GM21619 (cell line): ENCODE data around the gene FAM227A.
A peak's percentile ranks its signal among the peaks of the same experiment; 100 is the strongest.

Experiments
- ATAC-seq: cut with Tn5 transposase; IDR thresholded peaks from one replicate; pipeline ENCODE4 v1.9.1; 2021; ENCODE audit not compliant: unreplicated experiment

Gene FAM227A

DNA sequence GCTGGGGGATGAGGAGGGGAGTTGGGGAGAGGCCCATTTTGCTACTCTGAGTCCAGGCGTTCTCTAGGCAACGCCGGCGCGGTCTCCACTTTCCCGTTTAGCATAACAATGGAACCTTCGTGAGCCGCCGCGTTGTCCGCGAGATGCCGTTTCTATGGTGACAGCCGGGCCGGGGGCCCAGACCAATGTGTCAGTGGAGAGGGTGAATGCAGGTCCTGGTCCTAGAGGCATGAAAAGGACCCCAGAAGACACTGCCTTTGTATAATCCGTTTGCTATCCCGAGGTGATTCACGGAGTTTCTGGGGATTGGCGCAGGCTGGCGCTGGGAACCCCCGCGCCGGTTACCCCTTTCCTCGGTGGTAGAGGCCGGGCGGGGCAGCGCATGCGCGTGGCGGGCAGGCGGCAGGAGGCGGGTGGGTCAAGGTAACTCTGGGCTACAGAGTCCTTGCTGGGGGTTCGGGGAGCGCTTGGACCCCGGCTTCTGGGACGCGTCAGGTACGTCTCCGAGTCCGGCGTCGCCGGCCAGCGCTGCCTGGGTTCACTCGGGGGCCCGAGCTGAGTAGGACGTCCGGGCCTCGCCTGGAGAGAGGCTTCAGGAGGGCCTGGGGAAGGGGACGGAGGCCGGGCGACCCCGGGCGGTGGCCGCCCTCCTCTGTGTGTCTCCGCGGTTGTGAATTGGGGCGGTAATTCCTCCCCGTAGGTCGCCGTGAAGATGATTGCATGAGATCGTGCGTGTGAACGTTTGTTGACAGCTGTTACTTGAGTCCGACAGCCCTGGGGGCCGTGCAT, at the start of gene FAM227A, which contains the start of gene CBY1:
Gene FAM227A (minus strand): TSS at position 137 of the 789 bp plus-strand sequence. CDS start 6,224 bp downstream, outside the sequence.
Gene CBY1 (plus strand): TSS at position 383 of the 789 bp plus-strand sequence. CDS start 11,417 bp downstream, outside the sequence.
- peak; percentile 63 for ATAC-seq

DNA sequence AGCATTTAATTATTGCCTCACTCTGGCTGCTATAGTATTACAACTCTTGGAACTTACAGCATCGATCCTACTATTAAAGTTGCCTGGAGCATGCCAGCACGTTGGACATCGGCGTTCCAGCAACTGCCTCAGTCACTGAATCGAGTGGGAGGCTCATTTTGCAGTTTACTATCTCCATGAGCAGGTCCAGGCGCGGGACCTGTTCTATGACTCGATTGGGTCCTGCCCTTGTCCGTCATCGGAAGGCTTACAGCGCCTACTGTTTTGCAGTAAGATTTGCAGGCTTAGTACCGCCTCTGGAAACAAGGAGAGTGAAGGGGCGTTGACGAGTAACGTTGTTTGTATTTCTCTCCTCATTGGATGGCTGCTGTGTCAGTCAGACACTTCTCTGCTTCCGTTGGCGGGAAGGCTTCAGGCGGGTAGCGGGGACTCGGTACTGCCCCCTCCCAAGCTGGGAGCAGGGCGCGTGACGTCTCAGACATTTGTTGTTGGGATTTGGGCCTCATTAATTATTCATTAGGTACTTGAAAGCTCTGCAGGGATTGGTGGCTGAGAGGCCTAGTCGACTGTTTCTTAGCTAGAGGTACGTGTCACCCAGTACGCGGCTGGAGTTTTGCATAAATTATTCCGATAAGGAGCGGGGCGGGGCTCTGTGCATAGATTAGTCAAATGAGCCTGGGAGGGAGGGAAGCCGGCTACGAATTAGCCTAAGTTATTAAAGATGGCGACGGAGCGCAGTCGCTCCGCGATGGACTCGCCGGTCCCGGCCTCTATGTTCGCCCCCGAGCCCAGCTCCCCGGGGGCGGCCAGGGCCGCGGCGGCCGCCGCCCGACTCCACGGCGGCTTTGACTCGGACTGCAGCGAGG, 49.3 kb upstream of the FAM227A start, which contains the start of gene GTPBP1:
Gene GTPBP1 (plus strand): TSS at position 710 of the 866 bp plus-strand sequence. CDS start 12 bp downstream, at position 722.
- ATAC-seq, result peak; percentile 63

DNA sequence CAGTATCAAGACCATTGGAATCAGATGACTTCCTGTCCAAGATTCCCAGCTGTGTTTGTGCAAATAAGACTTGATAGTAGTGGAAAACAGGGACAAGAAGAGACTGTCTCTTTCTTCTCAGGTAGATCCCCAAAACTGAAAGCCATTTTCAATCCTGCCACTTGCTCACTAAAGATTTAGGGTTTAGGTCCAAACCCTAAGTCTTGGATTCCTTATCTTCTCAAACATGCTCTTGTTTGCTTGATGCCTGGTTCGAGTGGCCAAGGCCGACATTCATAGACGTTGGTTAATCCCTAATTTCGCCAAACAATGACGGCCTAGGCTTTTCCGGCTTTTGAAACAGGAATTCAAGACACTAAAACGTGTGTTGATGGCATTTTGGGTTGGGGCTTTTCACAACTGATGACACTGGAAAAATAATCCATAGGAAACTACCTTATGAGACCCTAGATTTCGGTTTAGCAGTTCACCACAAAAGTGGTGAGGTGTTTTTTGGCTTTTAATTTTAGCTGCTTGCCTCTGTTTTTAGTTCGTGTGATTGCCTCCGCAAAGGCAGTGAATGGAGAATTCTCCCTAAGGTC, 48.6 kb upstream of the FAM227A start:
- ATAC-seq, result no peak

DNA sequence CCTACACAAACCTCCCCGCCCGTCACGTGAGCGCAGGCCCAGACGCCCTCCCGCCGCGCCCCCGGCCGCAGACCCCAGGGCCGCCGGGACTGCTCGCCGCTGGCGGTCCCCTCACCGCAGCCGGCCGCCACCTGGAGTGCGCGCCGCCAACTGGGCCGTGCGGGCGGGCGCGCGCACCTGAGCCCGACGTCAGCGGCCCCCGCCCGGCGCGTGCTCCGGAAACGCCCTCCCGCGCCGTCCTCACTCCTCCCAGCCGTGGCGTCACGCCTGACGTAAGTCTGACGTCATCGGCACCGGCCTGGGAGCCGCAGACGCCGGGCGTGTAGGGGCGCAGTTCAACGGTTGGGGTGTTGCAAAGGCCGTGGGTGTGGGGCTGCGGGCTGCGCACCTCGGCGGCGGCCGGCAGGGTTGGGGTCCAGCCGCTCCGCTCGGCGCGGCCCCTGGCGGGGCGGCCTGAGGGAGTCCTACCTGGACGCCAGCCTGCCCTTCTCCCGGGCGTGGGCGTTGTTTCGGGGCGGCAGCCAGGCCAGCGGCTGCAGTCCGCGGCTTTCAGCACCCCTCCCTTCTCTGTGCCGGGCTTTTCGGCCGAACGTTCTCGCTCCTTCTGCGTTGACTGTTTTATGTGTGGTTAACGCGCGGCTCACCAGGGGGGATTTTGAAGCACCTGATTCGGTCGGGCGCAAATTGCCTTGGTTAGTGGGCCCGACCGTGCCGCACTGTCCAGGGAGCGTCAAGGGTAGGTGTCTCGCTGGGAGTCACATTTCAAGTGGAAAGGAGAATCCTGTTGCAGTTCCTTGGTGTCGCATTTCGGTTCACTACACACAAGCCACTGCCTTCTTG, 44.8 kb upstream of the FAM227A start, which contains the start of gene JOSD1:
Gene JOSD1 (minus strand): TSS at position 155 of the 840 bp plus-strand sequence. CDS start 956 bp downstream, outside the sequence.
- peak; percentile 28 for ATAC-seq

DNA sequence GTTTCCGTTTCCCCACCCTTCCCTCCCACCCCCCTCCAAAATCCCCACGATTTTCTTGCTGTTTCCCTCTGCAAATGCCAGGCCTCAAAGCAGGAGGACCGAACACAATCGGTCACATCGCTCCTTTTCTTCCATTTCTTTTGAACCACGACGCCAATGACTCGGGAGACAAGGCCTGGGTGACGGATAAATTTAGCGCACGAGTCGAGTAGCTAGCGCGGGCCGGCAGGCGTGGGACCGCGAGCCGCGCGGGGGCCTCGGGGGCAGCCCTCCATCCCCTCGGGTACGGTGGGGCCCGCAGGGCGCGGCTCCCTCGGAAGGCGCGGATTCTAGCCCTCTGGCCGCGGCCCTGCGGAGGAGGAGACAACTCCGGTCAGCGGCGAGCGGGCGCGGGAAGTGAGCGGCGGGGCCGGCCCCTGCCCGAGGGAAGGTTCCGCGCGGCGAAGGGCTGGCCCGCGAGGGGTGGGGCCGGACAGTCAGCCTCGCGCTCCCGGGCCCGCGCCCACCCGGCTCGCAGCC, 44.1 kb upstream of the FAM227A start:
- peak; percentile 15 for ATAC-seq

DNA sequence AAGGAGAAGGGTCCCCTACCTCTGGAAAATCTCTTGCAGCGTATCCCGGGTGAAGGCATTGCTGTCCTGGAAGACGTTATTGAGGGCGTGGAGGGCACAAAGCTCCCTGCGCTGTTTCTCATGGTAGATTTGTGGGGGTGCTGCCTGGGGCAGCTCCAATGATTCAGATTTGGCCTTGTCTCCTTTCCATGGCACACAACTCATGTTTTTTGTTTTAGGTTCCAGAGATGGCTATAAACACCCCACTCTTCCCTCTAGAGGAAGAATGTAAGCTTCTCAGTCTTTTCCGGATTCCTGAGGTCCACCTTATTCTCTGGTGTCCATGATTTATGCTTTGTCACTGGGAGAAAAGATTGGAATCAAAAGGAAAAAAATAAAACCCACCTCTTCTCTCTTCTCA, 43.6 kb upstream of the FAM227A start:
- no peak for ATAC-seq

DNA sequence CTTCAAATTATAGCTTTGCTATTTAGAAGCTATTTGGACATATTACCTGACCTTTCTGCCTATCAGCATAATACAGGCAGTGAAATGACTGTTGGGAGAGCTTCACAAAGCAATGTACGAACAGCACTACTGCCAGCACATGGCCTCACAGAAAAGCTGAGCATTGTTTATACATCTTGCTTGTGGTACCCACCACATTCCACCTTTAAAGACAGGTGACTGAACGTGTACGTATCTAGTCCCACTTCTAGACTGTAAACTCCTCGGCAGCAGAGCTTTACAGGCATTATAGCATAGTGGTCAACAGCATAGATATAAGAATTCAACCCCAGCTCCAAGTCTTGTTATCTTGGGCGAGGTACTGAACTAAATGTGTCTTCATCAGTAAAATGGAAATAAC, 43.0 kb upstream of the FAM227A start:
- ATAC-seq, result no peak

DNA sequence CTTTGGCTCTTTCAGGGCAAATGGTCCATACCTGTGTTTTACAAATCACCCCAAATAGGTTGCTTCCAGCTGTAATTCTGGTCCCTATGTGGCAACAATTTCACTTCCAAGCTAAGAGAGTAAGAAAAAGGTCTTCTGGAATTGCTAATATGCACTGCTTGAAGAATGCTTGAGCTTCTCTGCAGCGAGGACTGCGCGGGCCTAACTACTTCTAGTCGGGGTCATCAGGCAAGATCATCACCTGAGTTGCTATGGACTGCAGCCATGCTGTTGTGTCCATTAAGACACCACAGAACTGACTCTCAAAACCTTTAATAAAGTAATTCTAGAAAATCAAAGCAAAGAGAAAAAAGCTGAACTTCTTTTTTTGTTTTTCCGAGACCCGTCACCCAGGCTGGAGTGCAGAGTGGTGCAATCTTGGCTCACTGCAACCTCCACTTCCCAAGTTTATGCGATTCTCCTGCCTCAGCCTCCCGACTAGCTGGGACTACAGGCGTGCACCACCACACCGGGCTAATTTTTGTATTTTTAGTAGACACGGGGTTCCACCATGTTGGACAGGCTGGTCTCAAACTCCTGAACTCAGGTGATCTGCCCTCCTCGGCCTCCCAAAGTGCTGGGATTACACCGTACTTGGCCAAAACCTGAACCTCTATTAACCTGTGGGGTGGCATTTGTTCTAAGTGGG, 42.4 kb upstream of the FAM227A start:
- ATAC-seq, result no peak

DNA sequence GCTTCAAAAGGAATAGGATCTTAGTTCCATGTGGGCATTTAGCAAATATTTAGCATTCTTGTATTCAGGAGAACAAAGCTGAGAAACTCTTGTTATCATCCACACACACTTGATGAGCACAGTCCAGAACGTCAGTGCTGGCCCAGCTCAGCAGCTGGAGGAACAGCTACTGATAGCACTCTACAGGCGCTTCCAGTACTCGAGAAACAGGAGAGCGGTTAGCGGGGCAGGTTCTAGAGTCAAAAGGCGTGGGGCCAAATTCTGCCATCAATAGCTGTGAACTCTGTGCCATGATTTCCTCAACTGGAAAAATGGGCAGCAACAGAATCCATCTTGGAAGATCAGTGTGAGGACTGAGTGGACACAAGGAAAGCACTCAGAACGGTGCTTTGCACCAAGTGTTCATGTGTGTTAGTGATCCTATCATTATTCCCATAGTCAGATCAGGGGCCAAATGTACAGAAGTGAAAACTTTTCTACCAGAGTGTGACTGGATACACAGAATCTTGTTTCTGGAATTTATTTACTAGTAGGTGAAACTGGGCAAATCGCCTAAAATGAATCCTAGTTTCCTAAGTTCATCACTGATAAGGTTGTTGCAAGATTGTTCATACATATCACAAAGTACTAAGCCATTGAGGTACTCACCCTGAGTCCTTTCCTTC, 41.4 kb upstream of the FAM227A start:
- ATAC-seq, result no peak

DNA sequence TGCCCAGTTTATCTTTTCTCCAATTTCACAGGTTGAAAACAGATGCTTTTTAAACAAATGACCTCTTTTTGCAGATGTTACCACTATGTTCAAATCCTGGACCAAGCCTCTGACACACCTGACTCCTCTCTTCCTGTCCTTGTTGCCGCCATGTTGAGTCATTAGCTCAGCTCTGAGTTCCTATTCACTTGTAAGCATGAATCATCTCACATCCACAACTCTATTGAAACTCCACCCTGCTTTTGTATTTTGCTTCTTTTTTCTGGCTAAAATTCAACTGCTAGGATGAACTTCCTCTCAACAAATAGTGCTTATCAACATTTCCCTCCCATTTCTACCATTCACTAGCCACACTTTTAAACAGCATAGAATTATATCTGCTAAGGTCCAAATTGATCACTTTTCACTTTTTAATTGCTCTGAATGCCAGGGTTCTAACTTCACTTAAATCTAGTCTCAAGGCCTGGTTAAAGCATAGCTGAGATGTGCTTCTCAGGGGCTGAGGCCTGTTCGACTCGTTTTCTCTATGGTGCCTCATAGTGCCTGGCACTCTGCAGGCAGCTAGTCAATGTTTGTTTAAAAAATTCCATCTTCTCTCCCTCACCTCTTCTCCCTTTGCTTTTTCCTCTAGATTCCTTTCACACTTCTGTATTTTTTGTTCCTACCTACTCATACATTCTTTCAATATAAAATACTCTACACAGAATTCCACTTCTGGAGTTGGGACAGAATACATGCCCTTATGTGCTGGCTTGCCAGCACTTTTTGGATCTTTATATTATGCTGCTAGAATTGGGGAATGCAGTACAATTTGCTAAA, 40.6 kb upstream of the FAM227A start:
- ATAC-seq, result no peak

DNA sequence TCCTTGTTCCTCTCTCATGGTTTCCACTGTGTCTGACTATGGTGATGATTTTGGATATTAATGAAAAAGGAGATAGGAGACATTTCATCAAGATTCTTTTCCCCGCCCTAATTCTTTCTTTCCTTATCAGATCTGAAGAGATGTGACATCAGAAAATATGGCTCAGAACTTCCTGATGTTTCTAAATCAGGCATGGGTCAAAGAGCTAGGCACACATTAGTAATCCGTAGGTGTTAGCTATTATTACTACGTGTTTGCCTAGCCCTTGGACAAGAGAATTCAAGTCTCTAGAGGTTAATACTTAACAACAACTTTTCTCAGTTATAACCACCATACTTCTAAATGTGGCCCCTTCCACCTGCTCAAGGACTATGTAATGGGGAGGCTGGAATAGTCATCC, 38.7 kb upstream of the FAM227A start:
- ATAC-seq, result no peak

DNA sequence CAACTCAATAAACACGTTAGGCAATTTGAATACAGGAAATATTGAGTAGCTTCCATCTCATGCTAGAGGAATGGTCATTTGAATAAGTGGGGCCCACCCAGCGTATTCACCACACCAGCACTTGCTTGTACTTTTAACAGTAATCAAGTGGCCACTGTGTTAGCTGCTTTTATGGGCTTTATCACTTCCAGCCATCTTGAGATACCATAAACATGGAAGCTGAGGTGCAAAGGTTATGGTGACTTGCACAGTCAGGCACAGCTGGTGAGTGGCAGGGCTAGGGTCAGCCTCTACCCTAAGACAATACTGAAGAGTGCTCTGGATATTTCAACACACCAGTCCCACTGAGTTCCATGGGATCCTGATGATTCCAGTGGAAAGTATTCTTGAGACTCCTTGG, 37.9 kb upstream of the FAM227A start:
- no peak for ATAC-seq

DNA sequence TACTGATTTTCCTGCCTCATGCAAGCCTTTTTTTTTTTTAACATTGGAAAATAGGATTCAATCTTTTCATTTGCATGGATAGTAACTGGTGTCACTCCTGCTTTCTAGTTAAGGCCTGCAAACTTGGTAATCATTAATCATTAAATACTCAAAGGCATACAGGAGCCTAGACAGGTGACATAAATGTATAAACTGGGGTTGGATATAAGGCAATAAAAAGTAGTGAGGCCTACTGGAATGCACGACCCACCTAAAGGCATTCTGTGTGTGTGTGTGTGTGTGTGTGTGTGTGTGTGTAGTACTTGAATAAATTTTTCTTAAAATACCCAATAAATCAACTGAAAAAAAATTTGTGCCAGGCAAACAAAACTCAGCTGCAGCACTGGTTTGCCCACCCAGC, 33.5 kb upstream of the FAM227A start:
- ATAC-seq, result no peak

DNA sequence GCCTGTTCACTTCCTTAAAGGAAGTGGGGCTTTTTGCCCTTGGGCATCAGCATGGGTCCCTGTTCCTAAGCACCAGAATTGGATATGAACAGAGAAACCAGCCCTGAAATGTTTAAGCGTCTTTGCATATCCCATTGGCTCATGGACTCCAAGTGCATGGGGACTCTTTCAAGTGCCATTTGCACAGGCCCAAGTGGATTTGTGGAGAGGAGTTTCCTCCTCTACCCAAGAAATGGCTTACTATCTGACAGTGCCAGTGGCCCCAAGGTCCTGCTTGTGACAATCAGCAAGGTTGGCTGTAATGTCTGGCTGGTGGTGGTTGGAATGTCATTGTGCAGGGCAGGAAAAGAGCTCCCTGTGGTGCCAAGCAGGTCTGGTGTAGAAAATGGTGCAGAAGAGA, 29.6 kb upstream of the FAM227A start:
- ATAC-seq, result no peak

DNA sequence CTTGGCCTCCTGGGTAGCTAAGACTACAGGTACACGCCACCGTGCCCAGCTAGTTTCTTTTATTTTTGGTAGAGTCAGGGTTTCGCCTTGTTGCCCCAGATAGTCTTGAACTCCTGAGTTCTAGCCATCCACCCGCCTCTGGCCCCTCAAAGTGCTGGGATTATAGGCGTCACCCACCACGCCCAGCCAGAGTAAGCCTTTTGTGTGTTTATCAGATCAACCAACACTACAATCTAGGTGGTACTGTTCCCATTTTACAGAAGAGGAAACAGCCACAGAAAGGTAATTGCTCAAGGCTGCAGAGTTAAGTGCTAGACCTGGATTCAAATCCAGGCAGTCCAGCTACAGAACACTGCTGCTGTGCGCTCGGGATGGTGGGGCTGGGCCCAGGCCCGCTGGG, 28.7 kb upstream of the FAM227A start:
- no peak for ATAC-seq

DNA sequence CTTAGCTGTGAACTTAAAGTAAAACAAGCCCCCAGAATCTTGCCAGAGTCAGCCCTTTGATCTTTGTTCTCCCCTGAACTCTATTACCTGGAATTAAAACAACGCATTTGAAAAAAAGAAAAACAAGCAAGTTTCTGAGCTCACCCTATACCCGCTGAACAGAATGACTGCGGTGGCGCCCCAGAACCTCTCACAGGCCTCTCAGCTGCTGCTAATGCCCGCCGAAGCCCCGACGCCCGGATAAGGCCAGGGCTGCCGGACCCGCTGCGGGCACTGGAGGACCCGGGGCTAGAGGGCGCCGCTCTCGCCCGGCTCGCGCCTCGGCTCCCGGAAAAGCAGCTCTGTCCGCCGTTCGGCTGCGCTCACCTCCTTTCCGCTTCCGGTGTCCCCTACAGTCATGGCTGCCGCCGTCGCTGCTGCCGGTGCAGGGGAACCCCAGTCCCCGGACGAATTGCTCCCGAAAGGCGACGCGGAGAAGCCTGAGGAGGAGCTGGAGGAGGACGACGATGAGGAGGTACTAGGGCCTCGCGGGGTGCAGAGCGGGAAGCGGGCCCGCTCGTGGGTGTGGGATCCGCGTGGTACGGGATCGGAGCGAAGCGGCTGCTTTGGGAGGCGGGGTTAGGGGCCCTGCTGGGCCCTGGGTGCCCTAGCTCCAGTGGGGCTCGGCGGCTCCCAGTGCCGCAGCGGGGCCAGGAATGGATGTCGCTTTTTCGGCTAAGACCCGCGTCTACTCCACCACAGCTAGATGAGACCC, 25.6 kb upstream of the FAM227A start, which contains the start of gene TOMM22:
Gene TOMM22 (plus strand): TSS at position 376 of the 754 bp plus-strand sequence. CDS start 22 bp downstream, at position 398.
- ATAC-seq, result peak; percentile 89

DNA sequence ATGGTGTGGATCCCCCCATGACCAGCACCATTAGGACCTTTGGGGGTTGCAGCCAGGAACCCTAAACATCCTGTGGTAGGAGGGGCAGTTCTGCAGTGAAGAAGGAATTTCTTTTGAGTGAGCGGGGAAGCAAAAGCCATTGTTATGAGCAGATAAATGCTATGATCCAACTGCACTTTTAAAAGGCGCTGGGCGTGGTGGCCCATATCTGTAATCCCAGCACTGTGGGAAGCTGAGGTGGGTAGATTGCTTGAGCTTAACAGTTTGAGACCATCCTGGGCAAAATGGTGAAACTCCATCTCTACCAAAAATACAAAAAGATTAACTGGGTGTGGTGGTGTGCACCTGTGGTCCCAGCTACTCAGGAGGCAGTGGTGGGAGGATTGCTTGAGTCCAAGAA, 19.6 kb upstream of the FAM227A start:
- no peak for ATAC-seq
